ENCODE measurements around the gene S100A6. TPM values are rescaled to one million over a fixed set of nuclear protein-coding genes. Genes with fewer than 3 reads are reported as not detected.

S100A6 gene
- total and polyA plus RNA-seq, 8 donors, result 154 to 2,520 (median 634) TPM

DNA sequence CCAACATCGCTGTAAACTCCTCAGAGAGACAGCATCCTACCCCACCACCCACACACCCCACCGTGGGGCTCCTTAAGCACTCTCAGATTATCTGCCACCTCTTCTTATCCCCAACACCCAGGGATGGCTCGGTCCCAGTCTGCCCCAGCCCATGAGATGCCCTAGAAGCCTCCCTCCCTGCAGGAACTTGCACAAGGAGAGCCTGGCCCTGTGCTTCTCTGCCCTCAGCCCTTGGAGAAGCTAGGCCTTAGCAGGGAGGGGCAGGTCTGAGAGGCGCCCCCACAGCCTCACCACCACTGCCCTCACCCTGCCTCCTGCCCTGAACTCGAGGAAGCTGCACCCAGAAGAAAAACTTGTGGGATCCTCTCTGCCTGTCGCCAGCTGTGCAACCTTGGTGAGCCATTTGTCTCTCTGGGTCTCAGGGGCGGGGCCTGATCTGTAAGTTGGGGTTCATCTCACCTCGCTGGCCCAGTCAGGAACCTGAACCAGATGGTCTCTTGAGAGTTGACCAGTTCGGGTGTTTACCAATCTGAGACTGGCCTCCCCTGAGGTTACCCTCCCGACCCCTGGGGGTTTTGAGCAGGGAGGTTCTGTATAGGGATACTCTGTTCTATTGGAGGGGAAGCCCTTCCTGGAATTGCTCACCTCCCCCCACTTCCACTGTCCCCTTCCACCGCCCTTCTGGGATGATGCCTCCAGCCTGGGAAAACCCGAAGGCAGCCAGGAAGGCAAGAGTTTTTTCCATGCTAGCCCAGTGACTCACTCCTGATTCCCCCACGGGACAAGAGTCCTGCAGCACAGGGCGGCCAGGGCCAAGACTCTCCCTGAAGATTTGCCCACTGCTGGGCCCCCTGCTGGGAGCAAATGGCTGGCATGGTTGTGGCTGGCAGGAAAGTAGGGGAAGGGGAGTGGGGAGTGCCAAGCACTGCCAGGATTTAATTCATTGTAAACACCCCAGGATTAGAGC lies 13.2 kb upstream of the S100A6 start, which contains the start of gene S100A3:
Gene S100A3 (minus strand): TSS at position 537 of the 967 bp plus-strand sequence. CDS start 773 bp downstream, outside the sequence.
- Histone ChIP-seq H3K4me3 (no peak within 1 kb of the TSS), H3K36me3 (no peaks in the 10 kb centered on the region), H3K27ac (peak within 1 kb of the TSS; percentile 13 to 70 (median 49)), H3K27me3 (no peaks in the 10 kb centered on the region), H3K9me3 (no peaks in the 10 kb centered on the region), H3K4me1 (peaks cover 51 to 72% (median 61%) of the 10 kb centered on the region in 4 donors)
- TF ChIP-seq, protein P1, sequence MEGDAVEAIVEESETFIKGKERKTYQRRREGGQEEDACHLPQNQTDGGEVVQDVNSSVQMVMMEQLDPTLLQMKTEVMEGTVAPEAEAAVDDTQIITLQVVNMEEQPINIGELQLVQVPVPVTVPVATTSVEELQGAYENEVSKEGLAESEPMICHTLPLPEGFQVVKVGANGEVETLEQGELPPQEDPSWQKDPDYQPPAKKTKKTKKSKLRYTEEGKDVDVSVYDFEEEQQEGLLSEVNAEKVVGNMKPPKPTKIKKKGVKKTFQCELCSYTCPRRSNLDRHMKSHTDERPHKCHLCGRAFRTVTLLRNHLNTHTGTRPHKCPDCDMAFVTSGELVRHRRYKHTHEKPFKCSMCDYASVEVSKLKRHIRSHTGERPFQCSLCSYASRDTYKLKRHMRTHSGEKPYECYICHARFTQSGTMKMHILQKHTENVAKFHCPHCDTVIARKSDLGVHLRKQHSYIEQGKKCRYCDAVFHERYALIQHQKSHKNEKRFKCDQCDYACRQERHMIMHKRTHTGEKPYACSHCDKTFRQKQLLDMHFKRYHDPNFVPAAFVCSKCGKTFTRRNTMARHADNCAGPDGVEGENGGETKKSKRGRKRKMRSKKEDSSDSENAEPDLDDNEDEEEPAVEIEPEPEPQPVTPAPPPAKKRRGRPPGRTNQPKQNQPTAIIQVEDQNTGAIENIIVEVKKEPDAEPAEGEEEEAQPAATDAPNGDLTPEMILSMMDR (IDR thresholded peaks at IDR 0.05), result no peak
- TF ChIP-seq POLR2AphosphoS5 (IDR thresholded peaks at IDR 0.05), result peak in 1 of 3 donors; percentile 70
- peak; percentile 33 for TF ChIP-seq EP300 (IDR thresholded peaks at IDR 0.05)
- 62 to 73% (median 64%) methylated on average over 13 to 14 of the region's 14 CpGs for WGBS, 5 donors
- DNase-seq, result peak; percentile 35 to 62
- intact Hi-C loops (cut with DNase I; ENCODE audit: low total_unique reads), result no loop called here

DNA sequence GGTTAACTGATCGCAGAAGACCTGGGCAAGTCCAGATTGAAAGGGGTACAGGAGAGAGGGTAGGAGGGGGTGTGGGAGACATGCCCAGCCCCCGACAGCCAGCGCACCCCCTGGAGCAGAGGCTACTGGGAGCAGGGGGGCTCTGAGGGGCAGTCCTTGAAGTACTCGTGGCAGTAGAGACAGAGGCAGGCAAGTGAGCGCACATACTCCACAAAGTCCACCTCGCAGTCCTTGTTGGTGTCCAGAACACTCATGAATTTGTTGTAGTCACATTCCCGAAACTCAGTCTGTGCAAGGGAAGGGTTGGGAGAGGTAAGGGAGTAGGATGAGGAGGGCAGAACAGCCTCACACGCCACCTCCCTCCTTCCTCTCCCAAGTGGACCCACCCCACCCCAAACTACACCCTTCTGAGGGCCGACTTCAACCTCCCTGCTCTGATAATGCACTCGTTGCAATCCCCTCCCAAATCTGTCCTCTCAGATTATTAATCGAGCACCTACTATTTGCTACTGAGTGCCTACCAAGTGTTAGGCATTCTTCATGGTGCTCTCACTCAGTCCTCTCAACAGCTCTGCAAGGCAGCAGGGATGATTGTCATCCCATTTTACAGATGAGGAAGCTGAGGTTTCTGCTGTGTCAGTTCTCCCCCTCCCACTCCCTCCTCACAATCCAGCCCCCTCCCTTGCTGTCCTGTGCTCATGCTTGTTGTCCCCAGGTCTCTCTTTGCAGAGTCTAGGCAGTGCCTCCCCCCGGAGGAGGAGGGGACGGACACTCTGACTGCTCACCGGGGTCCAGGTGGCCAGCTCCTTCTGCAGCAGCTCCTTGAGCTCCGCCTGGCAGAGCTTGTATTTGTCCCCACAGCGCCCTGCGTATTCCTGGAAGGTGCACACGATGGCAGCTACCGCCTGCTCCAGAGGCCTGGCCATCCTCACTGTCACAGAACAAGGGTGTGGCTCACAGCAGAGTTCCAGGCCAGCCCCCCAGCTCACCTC lies 12.1 kb upstream of the S100A6 start:
- no peaks in the 10 kb centered on the region for H3K9me3 ChIP-seq
- peaks cover 62 to 72% (median 66%) of the 10 kb centered on the region in 4 donors for H3K4me1 ChIP-seq
- intact Hi-C loops (cut with DNase I; ENCODE audit: low total_unique reads), result no loop called here
- H3K27me3 ChIP-seq, result no peaks in the 10 kb centered on the region
- no peak overlapping the region for H3K4me3 ChIP-seq
- no peak for TF ChIP-seq POLR2A (IDR thresholded peaks at IDR 0.05)
- TF ChIP-seq EP300 (IDR thresholded peaks at IDR 0.05), result no peak
- no peak for TF ChIP-seq POLR2AphosphoS5 (IDR thresholded peaks at IDR 0.05)
- TF ChIP-seq, protein P1 (IDR thresholded peaks at IDR 0.05), result no peak
- H3K27ac ChIP-seq, result peak overlapping the region in 2 of 5 donors; percentile 64 to 70
- 78 to 92% (median 90%) methylated on average over 17 to 19 of the region's 19 CpGs for WGBS, 5 donors
- peak in 1 of 2 donors; percentile 9 for DNase-seq
- H3K36me3 ChIP-seq, result no peaks in the 10 kb centered on the region

DNA sequence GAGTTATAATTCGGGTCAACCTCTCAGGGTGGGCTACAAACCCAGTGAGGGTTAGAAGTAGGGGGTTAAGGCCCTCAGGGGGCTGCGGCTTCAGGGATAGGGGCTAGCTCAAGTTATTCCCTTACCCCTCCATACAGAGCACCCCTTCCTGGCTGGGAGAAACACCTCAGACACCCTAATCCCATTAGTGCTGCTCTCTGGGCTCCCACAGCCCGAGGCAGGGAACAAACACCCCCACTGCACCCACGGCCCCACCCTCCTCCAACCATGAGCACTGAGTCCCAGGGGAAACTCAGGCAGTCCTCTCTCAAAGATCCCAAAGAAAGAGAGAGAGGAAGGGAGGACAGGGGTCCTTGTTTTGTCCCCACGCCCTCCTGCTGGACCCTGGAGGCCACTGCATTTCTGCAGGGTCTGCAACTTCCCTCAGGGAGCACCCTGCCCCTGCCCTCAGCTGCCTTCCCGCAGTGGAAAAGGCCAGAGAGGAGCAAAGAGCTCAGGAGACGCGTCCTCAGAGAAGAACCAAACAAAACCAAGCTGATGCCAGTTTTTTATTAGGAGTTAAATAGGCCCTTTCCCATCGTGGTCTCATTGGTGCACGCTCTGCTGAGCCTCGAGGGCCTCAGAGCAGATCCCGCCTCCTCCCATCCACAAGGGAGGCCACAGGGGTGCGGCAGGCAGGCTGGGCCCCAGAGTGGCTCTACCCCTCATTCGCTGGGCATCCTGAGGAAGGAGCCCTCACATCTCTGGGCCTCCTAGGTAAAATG lies 11.2 kb upstream of the S100A6 start:
- 80 to 87% (median 85%) methylated on average over 11 to 14 of the region's 14 CpGs for WGBS, 5 donors
- Histone ChIP-seq H3K27ac (peak overlapping the region in 3 of 5 donors; percentile 69 to 88 (median 80)), H3K36me3 (no peaks in the 10 kb centered on the region), H3K9me3 (no peaks in the 10 kb centered on the region), H3K27me3 (no peaks in the 10 kb centered on the region), H3K4me1 (peaks cover 66 to 81% (median 70%) of the 10 kb centered on the region in 4 donors), H3K4me3 (no peak overlapping the region)
- peak in 1 of 2 donors; percentile 23 for DNase-seq
- intact Hi-C loops (cut with DNase I; ENCODE audit: low total_unique reads), result no loop called here
- TF ChIP-seq EP300 (IDR thresholded peaks at IDR 0.05) (no peak), POLR2AphosphoS5 (IDR thresholded peaks at IDR 0.05) (no peak), POLR2A (IDR thresholded peaks at IDR 0.05) (no peak)
- TF ChIP-seq, protein P1 (IDR thresholded peaks at IDR 0.05), result no peak
